Measurements from ENCODE around the gene TOX2.
A peak's percentile ranks its signal among the peaks of the same experiment; 100 is the strongest.

TOX2 gene

GRCh38 chr20:43974695-43975094, 60.0 kb downstream of the TOX2 start:
- FAIRE-seq (no peak), DNase-seq (ENCODE audit: low spot score) (no peak)

- DNase-seq (ENCODE audit: low spot score) (peak; percentile 18), FAIRE-seq (no peak)
Measured at GRCh38 chr20:43975096-43975768, 60.6 kb downstream of the TOX2 start.

- FAIRE-seq, result no peak
- DNase-seq (ENCODE audit: low spot score), result no peak
Measured at GRCh38 chr20:43976547-43976946, 61.9 kb downstream of the TOX2 start.

- DNase-seq (ENCODE audit: low spot score) (no peak), FAIRE-seq (no peak)
Measured at GRCh38 chr20:43977252-43977651, 62.6 kb downstream of the TOX2 start.

- no peak for FAIRE-seq
- DNase-seq (ENCODE audit: low spot score), result no peak
Measured at GRCh38 chr20:43977962-43978361, 63.3 kb downstream of the TOX2 start.

- DNase-seq (ENCODE audit: low spot score), result no peak
- no peak for FAIRE-seq
Measured at GRCh38 chr20:43979576-43980105, 65.0 kb downstream of the TOX2 start.

GRCh38 chr20:43981540-43981939, 66.9 kb downstream of the TOX2 start:
- FAIRE-seq, result no peak
- DNase-seq (ENCODE audit: low spot score), result no peak

- DNase-seq (ENCODE audit: low spot score) (no peak), FAIRE-seq (no peak)
Measured at GRCh38 chr20:43982016-43982415, 67.4 kb downstream of the TOX2 start.

- FAIRE-seq (no peak), DNase-seq (ENCODE audit: low spot score) (no peak)
Measured at GRCh38 chr20:43982886-43983285, 68.2 kb downstream of the TOX2 start.

- FAIRE-seq (no peak), DNase-seq (ENCODE audit: low spot score) (no peak)
Measured at GRCh38 chr20:43983359-43983758, 68.7 kb downstream of the TOX2 start.

GRCh38 chr20:43983904-43984361, 69.3 kb downstream of the TOX2 start:
- FAIRE-seq (no peak), DNase-seq (ENCODE audit: low spot score) (no peak)

- DNase-seq (ENCODE audit: low spot score) (no peak), FAIRE-seq (no peak)
Measured at GRCh38 chr20:43984587-43984986, 69.9 kb downstream of the TOX2 start.

GRCh38 chr20:43985121-43985520, 70.5 kb downstream of the TOX2 start:
- no peak for FAIRE-seq
- DNase-seq (ENCODE audit: low spot score), result no peak

GRCh38 chr20:43985608-43986316, 71.1 kb downstream of the TOX2 start:
- DNase-seq (ENCODE audit: low spot score) (no peak), FAIRE-seq (no peak)

- FAIRE-seq, result no peak
- DNase-seq (ENCODE audit: low spot score), result no peak
Measured at GRCh38 chr20:43987018-43987417, 72.4 kb downstream of the TOX2 start.

GRCh38 chr20:43987531-43987930, 72.9 kb downstream of the TOX2 start:
- FAIRE-seq (no peak), DNase-seq (ENCODE audit: low spot score) (no peak)

- DNase-seq (ENCODE audit: low spot score) (no peak), FAIRE-seq (no peak)
Measured at GRCh38 chr20:43988451-43988850, 73.8 kb downstream of the TOX2 start.

GRCh38 chr20:43988867-43989266, 74.2 kb downstream of the TOX2 start:
- DNase-seq (ENCODE audit: low spot score), result no peak
- FAIRE-seq, result no peak

GRCh38 chr20:43991261-43991660, 76.6 kb downstream of the TOX2 start:
- no peak for DNase-seq (ENCODE audit: low spot score)
- no peak for FAIRE-seq

GRCh38 chr20:43991982-43992381, 77.3 kb downstream of the TOX2 start:
- FAIRE-seq, result no peak
- DNase-seq (ENCODE audit: low spot score), result no peak

- DNase-seq (ENCODE audit: low spot score) (no peak), FAIRE-seq (no peak)
Measured at GRCh38 chr20:43992885-43993284, 78.2 kb downstream of the TOX2 start.

- no peak for DNase-seq (ENCODE audit: low spot score)
- no peak for FAIRE-seq
Measured at GRCh38 chr20:43993560-43993959, 78.9 kb downstream of the TOX2 start.
